Neutrophil (primary cell): ENCODE results near the gene GTF3C5.

Source experiments
- H3K27ac ChIP-seq: fragments of 200-600 bp; sonication (generic); 2 replicates; pipeline ENCODE4 v1.5.1; 2016; ENCODE audit warnings: mild to moderate bottlenecking, moderate library complexity
- H3K27me3 ChIP-seq: fragments of 200-600 bp; sonication (generic); 2 replicates; pipeline ENCODE4 v1.6.0; 2016; ENCODE audit warnings: mild to moderate bottlenecking
- H3K36me3 ChIP-seq: fragments of 200-600 bp; sonication (generic); 2 replicates; pipeline ENCODE4 v1.5.1; 2017
- H3K4me1 ChIP-seq, 2 experiments: fragments of 200-600 bp in 1 of 2; sonication (generic) in 1 of 2; 1 replicate in 1 of 2; 2 replicates in 1 of 2; pipeline versions ENCODE4 v1.5.1 to v1.6.1; 2013 to 2016; ENCODE audit warnings: low read depth in 1 of 2, low read length in 1 of 2, mild to moderate bottlenecking in 1 of 2, moderate library complexity in 1 of 2; ENCODE audit not compliant: control insufficient read depth in 1 of 2, insufficient read depth in 1 of 2
- H3K4me3 ChIP-seq, 2 experiments: fragments of 200-600 bp in 1 of 2; sonication (generic) in 1 of 2; 1 replicate in 1 of 2; 2 replicates in 1 of 2; pipeline ENCODE4 v1.5.1; 2013 to 2016; ENCODE audit warnings: low read depth in 1 of 2, low read length in 1 of 2, mild to moderate bottlenecking in 1 of 2, moderate library complexity in 1 of 2
- H3K9me3 ChIP-seq: fragments of 200-600 bp; sonication (generic); 2 replicates; pipeline ENCODE4 v1.5.1; 2016
- TF ChIP-seq, protein P1 (sequence below): fragments of 200-600 bp; sonication (generic); IDR thresholded peaks from 2 replicates; pipeline ENCODE4 v1.5.1; 2016; ENCODE audit warnings: antibody characterized with exemption

The GTF3C5 gene

GRCh38 chr9:133101356-133102189 is 70.8 kb downstream of the GTF3C5 start:
- TF ChIP-seq, protein P1, sequence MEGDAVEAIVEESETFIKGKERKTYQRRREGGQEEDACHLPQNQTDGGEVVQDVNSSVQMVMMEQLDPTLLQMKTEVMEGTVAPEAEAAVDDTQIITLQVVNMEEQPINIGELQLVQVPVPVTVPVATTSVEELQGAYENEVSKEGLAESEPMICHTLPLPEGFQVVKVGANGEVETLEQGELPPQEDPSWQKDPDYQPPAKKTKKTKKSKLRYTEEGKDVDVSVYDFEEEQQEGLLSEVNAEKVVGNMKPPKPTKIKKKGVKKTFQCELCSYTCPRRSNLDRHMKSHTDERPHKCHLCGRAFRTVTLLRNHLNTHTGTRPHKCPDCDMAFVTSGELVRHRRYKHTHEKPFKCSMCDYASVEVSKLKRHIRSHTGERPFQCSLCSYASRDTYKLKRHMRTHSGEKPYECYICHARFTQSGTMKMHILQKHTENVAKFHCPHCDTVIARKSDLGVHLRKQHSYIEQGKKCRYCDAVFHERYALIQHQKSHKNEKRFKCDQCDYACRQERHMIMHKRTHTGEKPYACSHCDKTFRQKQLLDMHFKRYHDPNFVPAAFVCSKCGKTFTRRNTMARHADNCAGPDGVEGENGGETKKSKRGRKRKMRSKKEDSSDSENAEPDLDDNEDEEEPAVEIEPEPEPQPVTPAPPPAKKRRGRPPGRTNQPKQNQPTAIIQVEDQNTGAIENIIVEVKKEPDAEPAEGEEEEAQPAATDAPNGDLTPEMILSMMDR, result no peak
- no peaks in the 10 kb centered on the region for H3K27me3 ChIP-seq
- peaks cover 3% of the 10 kb centered on the region for H3K36me3 ChIP-seq
- no peaks in the 10 kb centered on the region for H3K9me3 ChIP-seq
- H3K4me3 ChIP-seq, result no peak overlapping the region
- no peaks in the 10 kb centered on the region for H3K4me1 ChIP-seq
- no peak overlapping the region for H3K27ac ChIP-seq

GRCh38 chr9:133102190-133103021 is 71.6 kb downstream of the GTF3C5 start:
- H3K36me3 ChIP-seq, result peaks cover 3% of the 10 kb centered on the region
- TF ChIP-seq, protein P1, result no peak

GRCh38 chr9:133103183-133103986 is 72.6 kb downstream of the GTF3C5 start:
- H3K27me3 ChIP-seq, result no peaks in the 10 kb centered on the region
- no peaks in the 10 kb centered on the region for H3K4me1 ChIP-seq
- peaks cover 3% of the 10 kb centered on the region for H3K36me3 ChIP-seq
- no peak overlapping the region for H3K27ac ChIP-seq
- no peak overlapping the region for H3K4me3 ChIP-seq
- H3K9me3 ChIP-seq, result no peaks in the 10 kb centered on the region
- TF ChIP-seq, protein P1, result peak; percentile 97

More at GRCh38 chr9:133102190-133103021, 71.6 kb downstream of the GTF3C5 start:
- H3K4me3 ChIP-seq, result no peak overlapping the region
- no peaks in the 10 kb centered on the region for H3K27me3 ChIP-seq
- no peaks in the 10 kb centered on the region for H3K4me1 ChIP-seq
- no peaks in the 10 kb centered on the region for H3K9me3 ChIP-seq
- no peak overlapping the region for H3K27ac ChIP-seq

GRCh38 chr9:133103987-133104505 is 73.2 kb downstream of the GTF3C5 start:
- no peaks in the 10 kb centered on the region for H3K4me1 ChIP-seq
- peaks cover 3% of the 10 kb centered on the region for H3K36me3 ChIP-seq
- no peak overlapping the region for H3K27ac ChIP-seq
- no peaks in the 10 kb centered on the region for H3K27me3 ChIP-seq
- H3K9me3 ChIP-seq, result no peaks in the 10 kb centered on the region
- TF ChIP-seq, protein P1, result no peak
- H3K4me3 ChIP-seq, result no peak overlapping the region
